Progenitor cell of endocrine pancreas (in vitro differentiated cells): ENCODE measurements around the gene SYNPO2. TPM values are rescaled to one million over a fixed set of nuclear protein-coding genes. Genes with fewer than 3 reads are reported as not detected.
A peak's percentile ranks its signal among the peaks of the same experiment; 100 is the strongest.

Experiments used
- DNase-seq: peaks from one replicate; pipeline ENCODE4 v3.0.0; 2021; ENCODE audit warnings: low spot score; ENCODE audit not compliant: unreplicated experiment
- H3K27ac Mint-ChIP-seq: 2 replicates; pipeline ENCODE4 v1.8.0; 2021; ENCODE audit warnings: mild to moderate bottlenecking, moderate library complexity, mixed read lengths
- H3K27me3 Mint-ChIP-seq: 2 replicates; pipeline ENCODE4 v1.8.0; 2021; ENCODE audit warnings: mixed read lengths
- H3K36me3 Mint-ChIP-seq: 2 replicates; pipeline ENCODE4 v1.8.0; 2022; ENCODE audit warnings: mixed read lengths; ENCODE audit not compliant: insufficient read depth
- H3K4me1 Mint-ChIP-seq: 2 replicates; pipeline ENCODE4 v1.8.0; 2021; ENCODE audit warnings: low read depth, mixed read lengths
- H3K4me3 Mint-ChIP-seq: 2 replicates; pipeline ENCODE4 v1.8.0; 2021; ENCODE audit warnings: low read depth, mild to moderate bottlenecking, moderate library complexity, mixed read lengths
- H3K9me3 Mint-ChIP-seq: 2 replicates; pipeline ENCODE4 v1.8.0; 2021; ENCODE audit warnings: low read depth, mixed read lengths
- total RNA-seq: library from RNA; stranded (reverse); gene quantifications from 2 replicates; pipeline ENCODE4 v1.2.1, GENCODE V29; 2021
- TF ChIP-seq, protein P1 (sequence below): fragments of 200-600 bp; sonication (generic); IDR thresholded peaks from one replicate; pipeline ENCODE4 v1.5.0; 2021; ENCODE audit warnings: antibody characterized with exemption, mild to moderate bottlenecking; ENCODE audit not compliant: unreplicated experiment

Gene SYNPO2
- total RNA-seq, 1 donor from 2014 or later = 1.3 TPM

DNA sequence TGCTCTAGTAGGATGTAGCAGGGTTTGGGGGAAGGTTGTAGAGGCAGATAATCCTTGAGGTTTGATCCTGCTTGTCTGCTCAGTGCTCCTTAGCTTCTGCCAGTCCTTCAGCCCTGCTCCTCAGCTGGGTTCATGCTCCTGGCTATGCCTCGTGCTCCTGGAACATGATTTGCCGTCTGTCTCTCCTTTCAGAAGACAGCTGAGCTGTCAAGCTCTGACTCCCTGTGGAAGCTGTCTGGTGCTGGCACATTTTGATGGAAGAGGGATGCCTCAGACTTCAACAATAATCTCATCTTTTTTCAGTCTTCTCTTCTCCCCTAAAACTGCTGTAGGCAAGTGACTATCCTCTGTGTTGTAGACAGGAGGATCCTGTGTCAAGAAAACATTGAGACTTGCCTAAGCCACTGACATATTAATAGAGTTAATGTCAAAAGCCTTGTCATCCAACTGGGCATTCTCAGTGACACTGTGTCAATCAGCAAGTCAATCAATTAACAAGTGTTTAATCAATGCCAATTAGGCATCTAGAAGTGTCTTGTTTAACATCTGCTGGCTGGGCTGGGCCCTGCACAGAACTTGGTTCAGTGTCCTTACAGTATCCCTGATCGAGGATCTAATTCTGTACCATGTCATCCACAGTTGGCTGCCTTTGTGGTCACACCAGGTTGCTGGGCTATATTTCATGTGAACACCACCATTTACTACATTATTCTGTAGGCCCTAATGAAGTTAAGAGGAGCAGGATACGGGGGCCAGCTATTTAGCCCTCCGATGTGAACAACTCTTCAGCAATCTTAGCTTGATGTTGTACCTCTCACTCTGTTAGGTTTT, 96.7 kb downstream of the SYNPO2 start:
- Mint-ChIP-seq H3K27me3 (peaks cover 12% of the 10 kb centered on the region), H3K36me3 (no peaks in the 10 kb centered on the region), H3K4me3 (no peak overlapping the region), H3K9me3 (no peaks in the 10 kb centered on the region), H3K4me1 (no peaks in the 10 kb centered on the region), H3K27ac (no peak overlapping the region)
- TF ChIP-seq, protein P1, sequence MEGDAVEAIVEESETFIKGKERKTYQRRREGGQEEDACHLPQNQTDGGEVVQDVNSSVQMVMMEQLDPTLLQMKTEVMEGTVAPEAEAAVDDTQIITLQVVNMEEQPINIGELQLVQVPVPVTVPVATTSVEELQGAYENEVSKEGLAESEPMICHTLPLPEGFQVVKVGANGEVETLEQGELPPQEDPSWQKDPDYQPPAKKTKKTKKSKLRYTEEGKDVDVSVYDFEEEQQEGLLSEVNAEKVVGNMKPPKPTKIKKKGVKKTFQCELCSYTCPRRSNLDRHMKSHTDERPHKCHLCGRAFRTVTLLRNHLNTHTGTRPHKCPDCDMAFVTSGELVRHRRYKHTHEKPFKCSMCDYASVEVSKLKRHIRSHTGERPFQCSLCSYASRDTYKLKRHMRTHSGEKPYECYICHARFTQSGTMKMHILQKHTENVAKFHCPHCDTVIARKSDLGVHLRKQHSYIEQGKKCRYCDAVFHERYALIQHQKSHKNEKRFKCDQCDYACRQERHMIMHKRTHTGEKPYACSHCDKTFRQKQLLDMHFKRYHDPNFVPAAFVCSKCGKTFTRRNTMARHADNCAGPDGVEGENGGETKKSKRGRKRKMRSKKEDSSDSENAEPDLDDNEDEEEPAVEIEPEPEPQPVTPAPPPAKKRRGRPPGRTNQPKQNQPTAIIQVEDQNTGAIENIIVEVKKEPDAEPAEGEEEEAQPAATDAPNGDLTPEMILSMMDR = no peak
- no peak for DNase-seq

DNA sequence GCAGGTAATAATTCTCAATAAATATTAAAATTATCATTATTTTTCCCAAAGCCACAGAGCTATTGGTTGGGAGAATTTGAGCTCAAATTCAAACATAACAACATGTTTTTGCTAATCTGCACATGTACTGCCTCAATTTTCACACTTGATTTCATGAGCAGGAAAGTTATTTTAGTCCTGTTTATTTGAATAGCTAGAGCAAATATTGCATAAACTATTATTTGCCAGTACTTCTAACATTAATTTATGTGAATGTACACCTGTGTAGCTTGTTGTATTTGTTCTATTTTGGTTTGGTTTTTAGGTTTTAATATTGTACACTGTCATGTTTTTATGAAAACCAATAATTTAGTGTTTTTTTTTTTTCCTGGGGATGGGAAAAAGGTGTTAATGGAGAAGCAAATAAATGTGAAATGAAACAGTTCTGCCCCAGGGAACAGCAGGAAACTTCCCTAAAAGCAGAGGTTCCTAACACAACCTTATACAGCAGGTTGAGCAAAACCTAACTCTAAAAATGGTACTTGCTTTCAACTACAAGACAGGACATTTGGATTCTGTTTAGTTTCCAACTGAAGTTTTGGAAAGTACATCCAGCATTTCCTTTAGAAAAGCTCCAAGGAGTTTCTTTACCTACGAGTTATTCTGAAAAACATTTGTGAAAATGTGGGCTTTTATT, 99.4 kb downstream of the SYNPO2 start:
- Mint-ChIP-seq H3K4me1 (no peaks in the 10 kb centered on the region), H3K27me3 (peaks cover 10% of the 10 kb centered on the region), H3K27ac (no peak overlapping the region), H3K9me3 (no peaks in the 10 kb centered on the region), H3K4me3 (no peak overlapping the region), H3K36me3 (no peaks in the 10 kb centered on the region)
- TF ChIP-seq, protein P1 = no peak
- DNase-seq = no peak

DNA sequence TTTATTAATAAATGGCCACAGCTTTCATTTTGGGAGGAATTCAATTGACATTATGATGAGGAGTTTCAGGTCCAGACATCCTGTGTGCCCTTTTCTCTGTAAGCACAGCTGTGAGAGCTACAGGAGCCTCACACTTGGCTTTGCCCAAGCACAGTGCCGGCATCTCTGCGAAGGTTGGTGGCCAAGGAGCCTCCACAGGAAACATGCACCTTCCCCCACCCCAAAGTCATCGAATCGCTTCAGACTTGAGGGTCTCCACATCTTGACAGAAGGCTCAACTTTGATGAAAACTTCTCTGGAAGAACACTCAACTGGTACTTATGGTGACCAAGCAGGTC, 100.0 kb downstream of the SYNPO2 start:
- DNase-seq = no peak
- Mint-ChIP-seq H3K4me1 (no peaks in the 10 kb centered on the region), H3K27ac (no peak overlapping the region), H3K4me3 (no peak overlapping the region), H3K36me3 (no peaks in the 10 kb centered on the region), H3K27me3 (peaks cover 6% of the 10 kb centered on the region), H3K9me3 (no peaks in the 10 kb centered on the region)
- TF ChIP-seq, protein P1 = no peak

DNA sequence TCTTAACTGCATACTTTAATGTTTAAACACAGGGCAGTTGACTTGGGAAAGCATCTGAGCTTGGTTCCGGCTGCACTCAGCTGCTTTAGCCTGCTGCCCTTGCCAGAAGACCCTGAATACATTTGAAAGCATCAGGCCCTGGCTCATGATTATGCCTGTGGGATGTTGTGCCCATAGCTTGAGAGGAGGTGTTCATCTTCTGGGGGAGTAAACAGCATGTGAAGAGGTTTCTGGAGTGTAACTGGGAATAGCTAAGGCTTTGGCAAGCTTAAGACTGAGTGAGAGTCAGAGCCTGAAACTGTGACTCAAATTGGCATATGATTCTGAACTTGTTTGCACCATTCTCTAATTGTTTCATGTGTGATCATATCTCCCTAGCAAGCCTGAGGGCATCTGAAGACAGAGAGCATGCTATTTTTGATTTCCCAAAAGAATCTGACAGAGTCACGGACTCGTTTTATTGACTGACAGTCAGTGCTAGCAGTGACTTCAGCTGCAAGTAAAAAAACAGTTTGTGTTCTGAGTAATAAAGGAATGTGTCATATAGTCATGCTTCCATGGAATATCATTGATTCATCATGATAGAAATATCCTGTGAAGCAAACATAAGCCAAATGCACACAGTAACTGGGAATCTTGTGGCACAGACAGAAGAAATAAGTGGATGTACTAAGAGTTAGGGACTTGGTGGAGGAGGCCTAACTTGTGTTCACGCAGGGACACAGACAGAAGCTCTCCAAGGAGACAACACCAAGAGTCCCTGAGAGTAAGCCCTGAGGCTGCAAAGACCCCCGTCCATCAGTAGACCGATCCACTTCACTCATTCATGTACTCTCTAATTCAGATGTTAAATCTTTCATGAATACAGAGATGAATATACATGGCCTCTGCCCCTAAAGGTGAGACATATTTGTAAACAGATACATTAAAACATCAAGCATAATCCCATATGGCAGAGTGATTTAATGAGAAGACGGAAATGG, 100.7 kb downstream of the SYNPO2 start:
- no peaks in the 10 kb centered on the region for H3K36me3 Mint-ChIP-seq
- peak overlapping the region; percentile 17 for H3K27ac Mint-ChIP-seq
- DNase-seq = no peak
- H3K4me3 Mint-ChIP-seq = no peak overlapping the region
- no peaks in the 10 kb centered on the region for H3K9me3 Mint-ChIP-seq
- TF ChIP-seq, protein P1 = no peak
- no peaks in the 10 kb centered on the region for H3K4me1 Mint-ChIP-seq
- H3K27me3 Mint-ChIP-seq = peaks cover 5% of the 10 kb centered on the region

- TF ChIP-seq, protein P1 = no peak
- H3K36me3 Mint-ChIP-seq = no peaks in the 10 kb centered on the region
- H3K4me1 Mint-ChIP-seq = no peaks in the 10 kb centered on the region
- no peak for DNase-seq
- no peak overlapping the region for H3K4me3 Mint-ChIP-seq
- H3K9me3 Mint-ChIP-seq = no peaks in the 10 kb centered on the region
- H3K27ac Mint-ChIP-seq = no peak overlapping the region
- H3K27me3 Mint-ChIP-seq = peaks cover 3% of the 10 kb centered on the region
These were observed 103.0 kb downstream of the SYNPO2 start for GRCh38 chr4:118991686-118992085.
